GM12878 (cell line): Measurements from ENCODE around the gene GLP1R. TPM values are rescaled to one million over a fixed set of nuclear protein-coding genes. Genes with fewer than 3 reads are reported as not detected.
A peak's percentile ranks its signal among the peaks of the same experiment; 100 is the strongest.

Experiments
- CBX5 ChIP-seq: sonication (generic); IDR thresholded peaks from 2 replicates; pipeline ENCODE4 v1.6.1; 2016; ENCODE audit warnings: low read depth, moderate library complexity, mild to moderate bottlenecking, inconsistent platforms
- E4F1 ChIP-seq: fragments of 450-650 bp; IDR thresholded peaks from 2 replicates; pipeline ENCODE4 v1.6.1; 2018; ENCODE audit warnings: borderline replicate concordance, mild to moderate bottlenecking; ENCODE audit not compliant: partially characterized antibody
- EGR1 ChIP-seq, 2 experiments: IDR thresholded peaks; 1 replicate in 1 of 2; 2 replicates in 1 of 2; pipeline ENCODE4 v1.6.1; 2011 to 2012; ENCODE audit warnings: low read depth in 2 of 2, low read length in 2 of 2, borderline replicate concordance in 1 of 2, mild to moderate bottlenecking in 1 of 2, moderate library complexity in 1 of 2
- IKZF2 ChIP-seq, 2 experiments: fragments of 450-650 bp; IDR thresholded peaks; 2 replicates each; pipeline ENCODE4 v1.6.1; 2017; ENCODE audit warnings: mild to moderate bottlenecking in 2 of 2, moderate library complexity in 2 of 2
- JUNB ChIP-seq: IDR thresholded peaks from 2 replicates; pipeline ENCODE4 v1.6.1; 2016; ENCODE audit warnings: antibody characterized with exemption, mild to moderate bottlenecking
- KLF5 ChIP-seq: fragments of 450-650 bp; IDR thresholded peaks from 2 replicates; pipeline ENCODE4 v1.6.1; 2014; ENCODE audit warnings: mild to moderate bottlenecking; ENCODE audit not compliant: partially characterized antibody
- MTA2 ChIP-seq: fragments of 450-650 bp; IDR thresholded peaks from 2 replicates; pipeline ENCODE4 v1.6.1; 2016; ENCODE audit warnings: low read depth, mild to moderate bottlenecking, moderate library complexity
- RAD21 ChIP-seq: IDR thresholded peaks from 2 replicates; pipeline ENCODE4 v1.6.1; 2011; ENCODE audit warnings: mild to moderate bottlenecking, low read depth, low read length, moderate library complexity; ENCODE audit not compliant: insufficient read depth
- RAD51 ChIP-seq: fragments of 450-650 bp; IDR thresholded peaks from 2 replicates; pipeline ENCODE4 v1.6.1; 2016; ENCODE audit warnings: moderate library complexity, mild to moderate bottlenecking, inconsistent platforms
- RB1 ChIP-seq: fragments of 450-650 bp; formaldehyde crosslinking; IDR thresholded peaks from 2 replicates; pipeline ENCODE4 v1.6.1; 2017; ENCODE audit warnings: mild to moderate bottlenecking, borderline replicate concordance
- SREBF2 ChIP-seq: IDR thresholded peaks from 2 replicates; pipeline ENCODE4 v1.6.1; 2012; ENCODE audit warnings: mild to moderate bottlenecking, low read length
- TAF1 ChIP-seq: IDR thresholded peaks from 2 replicates; pipeline ENCODE4 v1.6.1; 2011; ENCODE audit warnings: mild to moderate bottlenecking, low read depth, low read length, borderline replicate concordance
- ZNF207 ChIP-seq: fragments of 450-650 bp; IDR thresholded peaks from 2 replicates; pipeline ENCODE4 v1.6.1; 2014; ENCODE audit warnings: antibody characterized with exemption, mild to moderate bottlenecking, borderline replicate concordance
- ZNF24 ChIP-seq: fragments of 450-650 bp; IDR thresholded peaks from 2 replicates; pipeline ENCODE4 v1.6.1; 2017; ENCODE audit warnings: antibody characterized with exemption, mild to moderate bottlenecking
- ZSCAN29 ChIP-seq: fragments of 450-650 bp; IDR thresholded peaks from 2 replicates; pipeline ENCODE4 v1.6.1; 2017; ENCODE audit warnings: mild to moderate bottlenecking, moderate library complexity
- polyA plus RNA-seq, 11 experiments: library from polyadenylated mRNA; depleted of rRNA in 4 of 11; unstranded in 6 of 11; stranded (reverse) in 5 of 11; fragments of >200 nt; fragmentation: Nextera tagmentation in 4 of 11; fragmentation: Illumina TruSeq in 1 of 11; extraction: Ambion mirVana in 4 of 11; extraction: Trizol in 1 of 11; gene quantifications; 1 replicate in 1 of 11; 2 replicates in 10 of 11; pipeline versions ENCODE4 v1.2.1 to v1.2.3, GENCODE V29; 2011 to 2016; ENCODE audit warnings: inconsistent platforms in 2 of 11, missing spikeins in 2 of 11, low read depth in 1 of 11
- total RNA-seq, 4 experiments: library from RNA; depleted of rRNA in 3 of 4; stranded (reverse); fragments of >200 nt in 3 of 4; fragmentation: Illumina TruSeq in 1 of 4; extraction: Trizol in 1 of 4; gene quantifications; 2 replicates each; pipeline versions ENCODE4 v1.2.1 to v1.2.3, GENCODE V29; 2013 to 2021
- TF ChIP-seq, protein P1 (sequence below): IDR thresholded peaks from 2 replicates; pipeline ENCODE4 v1.6.1; 2011; ENCODE audit warnings: low read depth, low read length, improper control_type of control experiment, borderline replicate concordance
- TF ChIP-seq, protein P2 (sequence below): IDR thresholded peaks from 2 replicates; pipeline ENCODE4 v1.6.1; 2012; ENCODE audit warnings: improper control_type of control experiment, low read depth, low read length; ENCODE audit not compliant: insufficient replicate concordance
- TF ChIP-seq, protein P3 (sequence below): fragments of 450-650 bp; conservative IDR thresholded peaks from 2 replicates; pipeline ENCODE4 v1.6.1; 2017; ENCODE audit warnings: mild to moderate bottlenecking, moderate library complexity

The GLP1R gene
- total and polyA plus RNA-seq, 10 of the 15 experiments (the other 5 are each of a cell fraction or from before 2014, with no cell fraction given), result 0.01 TPM; not detected in 9

DNA sequence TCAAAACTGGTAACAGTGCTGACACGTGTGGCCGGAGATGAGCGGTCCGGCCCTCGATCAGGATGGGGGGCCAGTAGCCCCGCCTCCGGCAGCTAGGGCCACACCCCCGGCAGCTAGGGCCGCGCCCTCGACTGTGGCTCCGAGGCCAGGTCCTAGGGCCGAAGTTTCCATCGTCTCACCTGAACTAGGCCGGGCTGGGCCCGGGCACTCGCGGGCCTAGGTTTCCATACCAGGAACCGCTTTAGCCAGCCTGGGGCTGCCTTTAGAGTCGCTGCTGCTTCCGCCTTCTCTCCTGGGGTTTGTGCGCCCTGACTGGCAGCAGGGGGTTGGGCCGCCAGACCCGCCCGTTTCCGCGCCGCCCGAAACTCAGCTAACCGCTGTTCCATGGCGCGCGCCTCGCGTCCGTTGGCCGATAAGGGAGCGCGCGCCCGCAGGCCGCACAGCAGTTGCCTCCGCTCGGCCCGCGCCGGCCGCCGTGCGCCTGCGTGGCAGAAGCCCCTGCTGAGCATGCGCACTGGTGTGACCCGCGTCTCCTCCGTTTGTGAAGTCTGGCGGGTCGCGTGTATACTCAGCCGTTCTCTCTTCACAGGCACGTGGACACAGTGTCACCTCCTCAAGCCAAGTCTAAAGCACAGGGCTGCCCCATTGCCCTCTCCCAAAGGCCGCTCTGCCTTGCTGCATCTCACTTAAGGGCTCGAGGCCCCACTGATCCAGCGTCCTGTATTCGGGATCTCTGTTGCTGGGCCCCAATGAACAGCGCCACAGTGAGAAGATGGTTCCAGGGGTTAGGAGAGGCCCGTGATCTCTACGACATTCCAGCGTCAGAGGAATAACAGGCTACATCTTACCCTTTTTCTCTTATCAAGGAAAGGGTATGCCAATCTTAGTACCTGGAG, 66.4 kb downstream of the GLP1R start, which contains the start of gene SAYSD1 (continued):
- TF ChIP-seq RAD21, result no peak
- no peak for TF ChIP-seq ZSCAN29
- TF ChIP-seq E4F1, result peak; percentile 73
- no peak for TF ChIP-seq JUNB
- no peak for TF ChIP-seq ZNF24
- TF ChIP-seq MTA2, result 0 out of 2 replicates have a peak, but pooled peaks have one; percentile 11
- TF ChIP-seq, protein P1, sequence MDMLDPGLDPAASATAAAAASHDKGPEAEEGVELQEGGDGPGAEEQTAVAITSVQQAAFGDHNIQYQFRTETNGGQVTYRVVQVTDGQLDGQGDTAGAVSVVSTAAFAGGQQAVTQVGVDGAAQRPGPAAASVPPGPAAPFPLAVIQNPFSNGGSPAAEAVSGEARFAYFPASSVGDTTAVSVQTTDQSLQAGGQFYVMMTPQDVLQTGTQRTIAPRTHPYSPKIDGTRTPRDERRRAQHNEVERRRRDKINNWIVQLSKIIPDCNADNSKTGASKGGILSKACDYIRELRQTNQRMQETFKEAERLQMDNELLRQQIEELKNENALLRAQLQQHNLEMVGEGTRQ, result peak; percentile 11; the same call in 1 of the 2 replicates
- TF ChIP-seq, protein P2, sequence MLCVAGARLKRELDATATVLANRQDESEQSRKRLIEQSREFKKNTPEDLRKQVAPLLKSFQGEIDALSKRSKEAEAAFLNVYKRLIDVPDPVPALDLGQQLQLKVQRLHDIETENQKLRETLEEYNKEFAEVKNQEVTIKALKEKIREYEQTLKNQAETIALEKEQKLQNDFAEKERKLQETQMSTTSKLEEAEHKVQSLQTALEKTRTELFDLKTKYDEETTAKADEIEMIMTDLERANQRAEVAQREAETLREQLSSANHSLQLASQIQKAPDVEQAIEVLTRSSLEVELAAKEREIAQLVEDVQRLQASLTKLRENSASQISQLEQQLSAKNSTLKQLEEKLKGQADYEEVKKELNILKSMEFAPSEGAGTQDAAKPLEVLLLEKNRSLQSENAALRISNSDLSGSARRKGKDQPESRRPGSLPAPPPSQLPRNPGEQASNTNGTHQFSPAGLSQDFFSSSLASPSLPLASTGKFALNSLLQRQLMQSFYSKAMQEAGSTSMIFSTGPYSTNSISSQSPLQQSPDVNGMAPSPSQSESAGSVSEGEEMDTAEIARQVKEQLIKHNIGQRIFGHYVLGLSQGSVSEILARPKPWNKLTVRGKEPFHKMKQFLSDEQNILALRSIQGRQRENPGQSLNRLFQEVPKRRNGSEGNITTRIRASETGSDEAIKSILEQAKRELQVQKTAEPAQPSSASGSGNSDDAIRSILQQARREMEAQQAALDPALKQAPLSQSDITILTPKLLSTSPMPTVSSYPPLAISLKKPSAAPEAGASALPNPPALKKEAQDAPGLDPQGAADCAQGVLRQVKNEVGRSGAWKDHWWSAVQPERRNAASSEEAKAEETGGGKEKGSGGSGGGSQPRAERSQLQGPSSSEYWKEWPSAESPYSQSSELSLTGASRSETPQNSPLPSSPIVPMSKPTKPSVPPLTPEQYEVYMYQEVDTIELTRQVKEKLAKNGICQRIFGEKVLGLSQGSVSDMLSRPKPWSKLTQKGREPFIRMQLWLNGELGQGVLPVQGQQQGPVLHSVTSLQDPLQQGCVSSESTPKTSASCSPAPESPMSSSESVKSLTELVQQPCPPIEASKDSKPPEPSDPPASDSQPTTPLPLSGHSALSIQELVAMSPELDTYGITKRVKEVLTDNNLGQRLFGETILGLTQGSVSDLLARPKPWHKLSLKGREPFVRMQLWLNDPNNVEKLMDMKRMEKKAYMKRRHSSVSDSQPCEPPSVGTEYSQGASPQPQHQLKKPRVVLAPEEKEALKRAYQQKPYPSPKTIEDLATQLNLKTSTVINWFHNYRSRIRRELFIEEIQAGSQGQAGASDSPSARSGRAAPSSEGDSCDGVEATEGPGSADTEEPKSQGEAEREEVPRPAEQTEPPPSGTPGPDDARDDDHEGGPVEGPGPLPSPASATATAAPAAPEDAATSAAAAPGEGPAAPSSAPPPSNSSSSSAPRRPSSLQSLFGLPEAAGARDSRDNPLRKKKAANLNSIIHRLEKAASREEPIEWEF, result no peak
- TF ChIP-seq, protein P3, sequence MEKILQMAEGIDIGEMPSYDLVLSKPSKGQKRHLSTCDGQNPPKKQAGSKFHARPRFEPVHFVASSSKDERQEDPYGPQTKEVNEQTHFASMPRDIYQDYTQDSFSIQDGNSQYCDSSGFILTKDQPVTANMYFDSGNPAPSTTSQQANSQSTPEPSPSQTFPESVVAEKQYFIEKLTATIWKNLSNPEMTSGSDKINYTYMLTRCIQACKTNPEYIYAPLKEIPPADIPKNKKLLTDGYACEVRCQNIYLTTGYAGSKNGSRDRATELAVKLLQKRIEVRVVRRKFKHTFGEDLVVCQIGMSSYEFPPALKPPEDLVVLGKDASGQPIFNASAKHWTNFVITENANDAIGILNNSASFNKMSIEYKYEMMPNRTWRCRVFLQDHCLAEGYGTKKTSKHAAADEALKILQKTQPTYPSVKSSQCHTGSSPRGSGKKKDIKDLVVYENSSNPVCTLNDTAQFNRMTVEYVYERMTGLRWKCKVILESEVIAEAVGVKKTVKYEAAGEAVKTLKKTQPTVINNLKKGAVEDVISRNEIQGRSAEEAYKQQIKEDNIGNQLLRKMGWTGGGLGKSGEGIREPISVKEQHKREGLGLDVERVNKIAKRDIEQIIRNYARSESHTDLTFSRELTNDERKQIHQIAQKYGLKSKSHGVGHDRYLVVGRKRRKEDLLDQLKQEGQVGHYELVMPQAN, result peak; percentile 57; the same call in 1 of the 2 replicates
- TF ChIP-seq IKZF2 (IDR thresholded peaks at IDR 0.05), result 0 out of 4 replicates have a peak, but pooled peaks of 1 of the 2 experiments have one; percentile 30
- TF ChIP-seq RB1, result peak; percentile 97
- TF ChIP-seq KLF5, result peak; percentile 41
- TF ChIP-seq CBX5, result no peak
- no peak for TF ChIP-seq RAD51
- no peak for TF ChIP-seq SREBF2
- no peak for TF ChIP-seq EGR1 (IDR thresholded peaks at IDR 0.05; ENCODE audit: borderline replicate concordance in 1 of 2, low read depth in 2 of 2, low read length in 2 of 2)
- peak; percentile 85; the same call in 1 of the 2 replicates for TF ChIP-seq ZNF207
- TF ChIP-seq TAF1, result peak; percentile 39; the same call in 1 of the 2 replicates
